ENCODE data around the gene INSRR.

INSRR gene

GRCh38 chr1:156822680-156823079 is 36.2 kb downstream of the INSRR start:
- DNase-seq = no peak

DNA sequence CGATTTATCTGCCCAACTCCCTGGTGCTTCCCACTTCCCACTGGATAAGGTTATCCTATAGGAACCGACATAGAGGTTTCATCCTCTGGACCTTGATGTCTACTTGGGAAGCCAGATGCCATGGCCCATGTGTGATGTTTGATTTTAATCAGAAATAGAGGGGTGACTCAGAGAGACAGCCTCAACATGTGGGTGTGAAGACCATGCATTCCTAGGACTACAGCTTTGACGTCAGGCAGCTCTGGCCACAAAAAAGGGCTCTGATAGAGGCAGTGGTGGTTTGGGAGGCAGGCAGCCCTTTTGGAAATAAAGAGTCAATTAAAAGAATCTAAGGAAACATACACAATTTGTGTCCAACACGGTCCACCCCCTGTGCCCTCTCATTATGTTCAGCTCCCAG is 37.1 kb downstream of the INSRR start:
- no peak for DNase-seq

- no peak for DNase-seq
Observed at GRCh38 chr1:156816561-156817328, 42.2 kb downstream of the INSRR start, which contains the start of gene SH2D2A. Gene SH2D2A (minus strand): TSS chr1:156816848. CDS start chr1:156816708, 140 bp downstream.

DNA sequence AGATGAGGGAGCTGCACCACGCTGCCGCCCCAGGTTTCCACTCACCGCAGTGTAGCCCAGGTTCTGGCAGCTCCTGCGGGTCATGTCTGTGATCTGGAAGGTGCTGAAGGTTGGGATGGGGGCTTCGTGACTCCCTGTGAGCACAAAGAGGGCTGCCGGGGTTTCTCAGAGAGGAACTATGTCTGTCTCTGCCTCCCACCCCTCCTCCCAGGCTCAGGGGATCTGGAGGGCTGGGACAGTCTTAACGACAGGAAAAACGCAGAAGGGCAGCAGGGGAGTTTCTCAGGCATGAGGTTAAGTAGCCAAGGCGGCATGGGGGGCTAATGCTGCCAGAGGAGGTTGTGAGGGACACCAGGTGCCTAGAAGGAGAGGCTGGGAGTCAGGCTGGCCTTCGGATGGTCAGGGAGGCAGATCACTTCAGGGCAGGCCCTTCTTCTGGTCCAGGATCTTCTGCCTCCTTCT is 42.9 kb downstream of the INSRR start:
- no peak for DNase-seq

- peak in 1 of 2 experiments; percentile 25 for DNase-seq
Observed at GRCh38 chr1:156815307-156815826, 43.5 kb downstream of the INSRR start.

- DNase-seq = no peak
Observed at GRCh38 chr1:156814571-156815260, 44.2 kb downstream of the INSRR start.

GRCh38 chr1:156813750-156814570 is 45.0 kb downstream of the INSRR start:
- peak; percentile 70 to 97 for DNase-seq

- no peak for DNase-seq
Observed at GRCh38 chr1:156813298-156813697, 45.6 kb downstream of the INSRR start.

DNA sequence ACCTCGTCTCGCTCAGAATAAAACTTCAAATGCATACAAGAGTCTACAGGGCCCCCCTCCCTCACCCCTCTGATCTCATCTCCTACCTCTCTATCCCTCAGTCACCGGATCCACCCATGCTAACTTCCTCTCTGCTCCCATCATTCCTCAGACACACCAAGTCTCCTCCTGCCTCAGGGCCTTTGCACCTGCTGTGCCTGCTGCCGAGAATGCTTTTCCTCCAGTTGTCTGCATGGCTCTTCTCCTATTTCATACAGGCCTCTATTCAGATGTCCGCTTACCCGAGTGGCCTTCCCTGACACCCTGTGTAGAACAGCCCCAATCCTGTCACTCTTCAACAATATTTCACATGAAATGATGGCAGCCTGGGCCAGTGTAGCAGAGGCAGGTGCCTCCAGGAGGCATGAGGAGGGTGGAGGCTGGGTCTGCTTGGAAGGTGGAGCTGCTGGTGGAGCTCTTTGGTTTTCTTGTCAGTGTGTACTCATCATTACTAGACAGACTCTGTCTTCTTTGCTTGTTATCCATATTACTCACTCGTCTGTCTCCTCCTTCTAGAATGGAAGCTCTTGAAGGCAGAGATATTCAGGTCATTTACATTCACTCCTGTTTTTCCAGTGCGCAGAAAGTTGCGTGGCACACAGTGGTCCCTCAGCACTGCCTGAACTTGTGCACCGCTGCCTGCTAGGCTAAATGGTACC is 46.5 kb downstream of the INSRR start:
- no peak for DNase-seq

DNA sequence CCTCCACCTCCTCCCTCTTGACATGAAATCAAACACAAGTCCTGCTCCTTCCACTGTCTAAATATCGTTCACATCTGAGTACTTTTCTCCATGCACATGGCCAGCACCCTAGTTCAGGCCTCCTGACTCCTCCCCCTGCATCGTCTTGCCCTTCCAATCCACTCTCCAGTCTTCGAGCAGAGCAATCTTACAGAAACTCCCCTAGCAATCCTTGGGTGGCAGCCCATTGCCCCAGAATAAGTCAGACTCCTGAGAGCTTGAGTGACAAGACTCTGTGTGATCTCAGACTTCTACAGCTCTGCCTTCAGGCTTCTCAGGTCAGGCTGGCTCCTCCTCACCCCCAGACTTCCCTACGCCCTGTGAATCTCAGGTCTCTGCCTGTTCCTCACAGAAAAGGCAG is 47.7 kb downstream of the INSRR start:
- no peak for DNase-seq

GRCh38 chr1:156809711-156810366 is 49.1 kb downstream of the INSRR start:
- no peak for DNase-seq

DNA sequence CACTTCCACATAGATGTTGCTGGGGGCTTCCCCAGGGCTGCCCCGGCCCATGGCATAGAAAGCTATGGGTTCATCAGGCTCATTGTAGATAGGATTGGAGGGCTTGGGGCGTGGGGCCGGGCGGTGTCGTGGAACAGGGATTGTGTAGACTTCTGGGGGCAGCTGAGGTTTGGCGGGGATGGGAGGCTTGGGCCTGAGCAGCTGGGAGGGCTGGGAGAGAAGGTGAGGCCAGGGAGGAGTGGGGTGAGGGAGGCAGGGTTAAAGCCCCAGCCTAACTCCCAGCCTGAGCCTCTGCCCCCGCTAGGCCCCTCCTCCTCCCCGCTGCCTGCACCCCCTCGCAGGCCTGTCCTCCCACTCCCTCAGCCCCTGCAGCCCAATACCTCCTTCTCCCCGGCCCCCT is 49.6 kb downstream of the INSRR start:
- DNase-seq = no peak

GRCh38 chr1:156808186-156809030 is 50.5 kb downstream of the INSRR start:
- DNase-seq = no peak

DNA sequence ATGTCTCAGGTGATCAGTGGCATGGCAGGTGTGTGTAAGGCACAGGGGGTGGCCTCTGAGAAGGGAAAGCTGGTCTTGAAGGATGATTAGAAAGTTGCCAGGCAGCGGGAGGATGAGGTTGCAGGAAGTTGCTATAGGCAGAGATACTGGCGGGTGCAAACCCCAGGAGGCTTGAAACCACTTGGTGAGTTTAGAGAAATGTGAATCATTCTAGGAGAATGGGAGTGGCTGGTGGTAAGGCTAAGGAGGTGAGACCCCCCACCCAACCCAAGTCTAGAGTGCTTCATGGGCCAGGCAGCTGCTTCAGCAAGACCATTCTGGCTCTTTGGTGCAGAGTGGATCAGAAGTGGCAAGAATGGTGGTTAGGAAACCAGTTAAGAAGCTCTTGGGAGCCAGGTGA is 51.3 kb downstream of the INSRR start:
- DNase-seq = no peak

- no peak for DNase-seq
Observed at GRCh38 chr1:156806512-156807440, 52.1 kb downstream of the INSRR start.

DNA sequence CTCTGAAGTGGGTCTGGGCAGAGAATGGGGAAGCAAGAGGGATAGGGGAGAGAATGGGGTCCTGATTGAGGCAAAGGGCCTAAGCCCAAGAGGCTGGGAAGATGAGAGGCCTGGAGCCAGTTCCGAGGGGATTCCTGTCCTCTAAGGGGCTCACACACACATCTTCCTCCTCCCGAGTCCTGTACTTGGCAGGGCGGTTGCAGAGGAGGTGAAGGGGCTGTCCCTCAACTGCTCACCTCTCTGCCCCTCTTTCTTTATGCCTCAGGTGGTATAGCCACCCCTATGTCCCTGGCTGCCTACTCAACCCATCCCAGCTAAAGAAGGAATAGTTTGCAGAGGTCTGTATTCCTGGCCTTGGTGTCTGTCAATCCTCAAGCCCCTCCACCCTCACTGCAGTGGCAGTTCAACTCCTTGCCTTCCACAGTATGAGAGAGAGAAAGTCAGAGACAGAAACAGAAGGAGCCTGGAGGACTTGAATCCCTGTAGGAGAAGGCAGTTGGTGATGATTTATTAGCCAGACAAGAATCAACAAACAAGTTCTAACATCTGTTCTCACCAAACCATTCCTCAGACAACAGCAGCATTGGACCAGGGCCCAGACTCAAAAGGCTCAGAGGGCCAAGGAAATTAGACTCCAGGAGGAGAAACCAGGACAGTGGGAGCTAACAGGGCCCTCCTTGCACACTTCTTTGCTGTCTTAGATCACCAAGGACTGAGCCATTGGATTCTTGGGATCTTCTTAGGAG is 53.0 kb downstream of the INSRR start:
- no peak for DNase-seq

DNA sequence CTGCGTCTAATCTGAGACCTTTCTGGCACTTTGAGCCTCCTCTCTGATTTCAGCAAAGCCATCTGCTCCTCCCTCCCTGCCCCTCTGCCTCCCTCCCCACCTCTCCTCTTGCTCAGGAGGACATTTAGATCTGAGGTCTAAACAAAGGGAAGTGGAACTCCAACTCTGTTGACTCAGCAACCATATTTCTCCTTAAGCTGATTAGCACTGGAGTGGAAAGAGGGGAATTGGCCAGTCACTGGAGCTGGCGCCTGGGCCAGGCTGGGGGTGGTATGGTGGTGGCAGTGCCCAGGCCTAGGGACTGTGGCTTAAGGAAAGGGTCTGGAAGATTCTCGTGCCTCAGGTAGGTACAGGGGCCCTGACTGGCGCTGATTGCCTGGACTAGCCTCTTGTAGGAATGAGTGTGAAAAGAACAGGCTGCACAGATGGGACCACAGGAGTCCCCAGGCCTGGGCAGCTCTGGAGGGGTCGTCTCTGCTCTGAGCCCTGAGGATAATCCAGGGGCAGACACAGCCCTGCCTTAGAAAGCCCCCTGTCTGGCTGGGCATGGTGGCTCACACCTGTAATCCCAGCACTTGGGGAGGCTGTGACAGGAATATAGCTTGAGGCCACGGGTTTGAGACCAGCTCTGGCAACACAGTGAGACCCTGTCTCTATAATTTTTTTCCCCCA is 54.2 kb downstream of the INSRR start:
- DNase-seq = no peak

GRCh38 chr1:156804026-156804425 is 54.9 kb downstream of the INSRR start:
- no peak for DNase-seq
